ENCODE measurements around the gene COL21A1. TPM values are rescaled to one million over a fixed set of nuclear protein-coding genes. Genes with fewer than 3 reads are reported as not detected.

The COL21A1 gene
- total RNA-seq, 2 experiments from 2014 or later, result not detected

DNA sequence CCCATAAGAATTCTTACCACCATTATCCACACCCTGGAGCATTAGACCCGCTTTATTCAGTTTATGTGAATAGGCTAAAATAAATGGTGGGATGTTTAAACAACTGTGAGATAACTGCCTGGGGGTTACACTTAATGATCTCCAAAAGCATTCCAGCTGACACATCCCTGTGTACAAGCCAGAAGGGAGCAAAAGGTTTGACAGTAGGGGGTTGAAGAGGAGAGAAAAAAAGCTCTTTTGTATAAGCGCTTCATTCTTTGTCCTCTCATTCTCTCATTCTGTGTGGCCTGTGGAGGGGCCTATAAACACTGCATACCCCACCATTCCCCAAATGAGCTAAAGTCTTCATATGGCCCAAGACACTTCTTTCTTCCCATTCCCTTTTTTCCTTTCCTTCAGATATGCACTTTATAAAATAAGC lies 30.8 kb upstream of the COL21A1 start:
- POLR2A ChIA-PET, result no interaction called here
- no peak for ATAC-seq (ENCODE audit: poor library complexity)

DNA sequence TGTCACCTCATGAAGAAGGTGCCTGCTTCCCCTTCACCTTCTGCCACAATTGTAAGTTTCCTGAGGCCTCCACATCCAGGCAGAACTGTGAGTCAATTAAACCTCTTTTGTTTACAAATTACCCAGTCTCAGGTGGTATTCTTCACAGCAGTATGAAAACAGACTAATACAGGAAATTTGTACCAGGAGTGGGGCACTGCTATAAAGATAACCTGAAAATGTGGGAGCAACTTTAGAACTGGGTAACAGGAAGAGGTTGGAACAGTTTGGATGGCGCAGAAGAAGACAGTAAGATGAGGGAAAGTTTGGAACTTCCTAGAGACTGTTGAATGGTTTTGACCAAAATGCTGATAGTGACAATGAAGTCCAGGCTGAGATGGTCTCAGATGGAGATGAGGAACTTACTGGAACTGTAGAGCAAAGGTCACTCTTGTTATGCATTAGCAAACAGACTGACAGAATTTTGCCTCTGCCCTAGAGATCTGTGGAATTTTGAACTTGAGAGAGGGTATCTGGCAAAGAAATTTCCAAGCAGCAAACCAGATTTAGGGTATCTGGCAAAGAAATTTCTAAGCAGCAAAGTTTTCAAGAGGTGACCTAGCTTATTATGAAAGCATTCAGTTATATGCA lies 23.5 kb upstream of the COL21A1 start:
- Histone ChIP-seq H3K4me1 (ENCODE audit: insufficient read depth, low read length) (no peaks in the 10 kb centered on the region), H3K9me3 (ENCODE audit: control insufficient read depth in 1 of 2, insufficient read depth in 1 of 2, low read length in 2 of 2) (peaks cover 0 to 17% of the 10 kb centered on the region in 2 experiments), H3K36me3 (ENCODE audit: insufficient read depth, low read length) (no peaks in the 10 kb centered on the region), H3K27ac (ENCODE audit: low read depth in 1 of 2, low read length in 2 of 2) (no peak overlapping the region), H3K4me3 (ENCODE audit: low read length) (no peak overlapping the region), H3K27me3 (ENCODE audit: control insufficient read depth in 1 of 2, insufficient read depth in 2 of 2, low read length in 2 of 2) (no peaks in the 10 kb centered on the region)
- Mint-ChIP-seq H3K9me3 (peaks cover 16% of the 10 kb centered on the region), H3K27ac (no peak overlapping the region), H3K27me3 (no peaks in the 10 kb centered on the region), H3K4me1 (ENCODE audit: low read depth) (no peaks in the 10 kb centered on the region), H3K36me3 (ENCODE audit: low read depth) (no peaks in the 10 kb centered on the region), H3K4me3 (no peak overlapping the region)
- TF ChIP-seq, protein P1, sequence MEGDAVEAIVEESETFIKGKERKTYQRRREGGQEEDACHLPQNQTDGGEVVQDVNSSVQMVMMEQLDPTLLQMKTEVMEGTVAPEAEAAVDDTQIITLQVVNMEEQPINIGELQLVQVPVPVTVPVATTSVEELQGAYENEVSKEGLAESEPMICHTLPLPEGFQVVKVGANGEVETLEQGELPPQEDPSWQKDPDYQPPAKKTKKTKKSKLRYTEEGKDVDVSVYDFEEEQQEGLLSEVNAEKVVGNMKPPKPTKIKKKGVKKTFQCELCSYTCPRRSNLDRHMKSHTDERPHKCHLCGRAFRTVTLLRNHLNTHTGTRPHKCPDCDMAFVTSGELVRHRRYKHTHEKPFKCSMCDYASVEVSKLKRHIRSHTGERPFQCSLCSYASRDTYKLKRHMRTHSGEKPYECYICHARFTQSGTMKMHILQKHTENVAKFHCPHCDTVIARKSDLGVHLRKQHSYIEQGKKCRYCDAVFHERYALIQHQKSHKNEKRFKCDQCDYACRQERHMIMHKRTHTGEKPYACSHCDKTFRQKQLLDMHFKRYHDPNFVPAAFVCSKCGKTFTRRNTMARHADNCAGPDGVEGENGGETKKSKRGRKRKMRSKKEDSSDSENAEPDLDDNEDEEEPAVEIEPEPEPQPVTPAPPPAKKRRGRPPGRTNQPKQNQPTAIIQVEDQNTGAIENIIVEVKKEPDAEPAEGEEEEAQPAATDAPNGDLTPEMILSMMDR (IDR thresholded peaks at IDR 0.05), result no peak
- ChIA-PET POLR2A (no interaction called here), CTCF (no interaction called here)
- DNase-seq, result no peak
- no peak for ATAC-seq (ENCODE audit: poor library complexity)
- intact Hi-C loops (cut with DNase I, micrococcal nuclease), result no loop called here

More for the DNA sequence above, 30.8 kb upstream of the COL21A1 start:
- H3K4me1 ChIP-seq (ENCODE audit: insufficient read depth, low read length), result no peaks in the 10 kb centered on the region
- H3K27ac ChIP-seq (ENCODE audit: low read depth in 1 of 2, low read length in 2 of 2), result no peak overlapping the region
- TF ChIP-seq, protein P1 (IDR thresholded peaks at IDR 0.05), result no peak
- no peaks in the 10 kb centered on the region for H3K27me3 Mint-ChIP-seq
- no peak overlapping the region for H3K27ac Mint-ChIP-seq
- H3K9me3 ChIP-seq (ENCODE audit: control insufficient read depth in 1 of 2, insufficient read depth in 1 of 2, low read length in 2 of 2), result peaks cover 0 to 3% of the 10 kb centered on the region in 2 experiments
- intact Hi-C loops (cut with DNase I, micrococcal nuclease), result no loop called here
- no peak overlapping the region for H3K4me3 ChIP-seq (ENCODE audit: low read length)
- H3K36me3 Mint-ChIP-seq (ENCODE audit: low read depth), result no peaks in the 10 kb centered on the region
- no peak for DNase-seq
- no peaks in the 10 kb centered on the region for H3K27me3 ChIP-seq (ENCODE audit: control insufficient read depth in 1 of 2, insufficient read depth in 2 of 2, low read length in 2 of 2)
- CTCF ChIA-PET, result no interaction called here
- H3K4me3 Mint-ChIP-seq, result no peak overlapping the region
- peaks cover 4% of the 10 kb centered on the region for H3K9me3 Mint-ChIP-seq
- H3K4me1 Mint-ChIP-seq (ENCODE audit: low read depth), result no peaks in the 10 kb centered on the region
- H3K36me3 ChIP-seq (ENCODE audit: insufficient read depth, low read length), result no peaks in the 10 kb centered on the region

GRCh38 chr6:56268266-56268665 lies 20.9 kb upstream of the COL21A1 start:
- Histone ChIP-seq H3K4me1 (ENCODE audit: insufficient read depth, low read length) (no peaks in the 10 kb centered on the region), H3K4me3 (ENCODE audit: low read length) (no peak overlapping the region), H3K27me3 (ENCODE audit: control insufficient read depth in 1 of 2, insufficient read depth in 2 of 2, low read length in 2 of 2) (no peaks in the 10 kb centered on the region), H3K9me3 (ENCODE audit: control insufficient read depth in 1 of 2, insufficient read depth in 1 of 2, low read length in 2 of 2) (peaks cover 0 to 17% of the 10 kb centered on the region in 2 experiments), H3K36me3 (ENCODE audit: insufficient read depth, low read length) (no peaks in the 10 kb centered on the region), H3K27ac (ENCODE audit: low read depth in 1 of 2, low read length in 2 of 2) (no peak overlapping the region)
- POLR2A ChIA-PET, result no interaction called here
- TF ChIP-seq, protein P1 (IDR thresholded peaks at IDR 0.05), result no peak
- Mint-ChIP-seq H3K9me3 (peaks cover 15% of the 10 kb centered on the region), H3K4me3 (no peak overlapping the region), H3K4me1 (ENCODE audit: low read depth) (no peaks in the 10 kb centered on the region), H3K27me3 (no peaks in the 10 kb centered on the region), H3K27ac (no peak overlapping the region), H3K36me3 (ENCODE audit: low read depth) (no peaks in the 10 kb centered on the region)
- DNase-seq (no peak), ATAC-seq (ENCODE audit: poor library complexity) (no peak)
- CTCF ChIA-PET, result no interaction called here
- intact Hi-C loops (cut with DNase I, micrococcal nuclease), result no loop called here
